D721Med (cell line): Measurements from ENCODE around the gene IMMP2L.

Experiments used
- DNase-seq: peaks from one replicate; pipeline ENCODE4 v3.0.0; 2011; ENCODE audit warnings: low spot score; ENCODE audit not compliant: insufficient read length
- FAIRE-seq: peaks from 2 replicates; lab custom pipeline; 2011; peaks lifted over from hg19 to GRCh38; lab: Jason Lieb, UNC
- CTCF ChIP-seq: IDR thresholded peaks from 2 replicates; pipeline ENCODE4 v1.5.1; 2012; ENCODE audit warnings: mild to moderate bottlenecking, control low read depth; ENCODE audit not compliant: insufficient read depth; ENCODE audit errors: missing control alignments

IMMP2L gene

GRCh38 chr7:111568870-111569462 lies 6.7 kb upstream of the IMMP2L start:
- TF ChIP-seq CTCF: no peak
- FAIRE-seq: no peak
- DNase-seq: no peak

GRCh38 chr7:111568419-111568818 lies 6.1 kb upstream of the IMMP2L start:
- FAIRE-seq: no peak
- DNase-seq: no peak
- TF ChIP-seq CTCF: no peak

GRCh38 chr7:111564078-111564477 lies 1.8 kb upstream of the IMMP2L start:
- DNase-seq (no peak), FAIRE-seq (no peak)
- TF ChIP-seq CTCF: no peak

- TF ChIP-seq CTCF: no peak
- DNase-seq (no peak), FAIRE-seq (no peak)
These were observed 713 bp downstream of the IMMP2L start for GRCh38 chr7:111561654-111561903.

- DNase-seq (no peak), FAIRE-seq (no peak)
- TF ChIP-seq CTCF: no peak
These were observed 1.3 kb downstream of the IMMP2L start for GRCh38 chr7:111560773-111561653.

- no peak for FAIRE-seq
- TF ChIP-seq CTCF: no peak
- DNase-seq: no peak
These were observed 3.3 kb downstream of the IMMP2L start for GRCh38 chr7:111558991-111559390.

- FAIRE-seq: no peak
- no peak for TF ChIP-seq CTCF
- DNase-seq: no peak
These were observed 5.3 kb downstream of the IMMP2L start for GRCh38 chr7:111556977-111557376.
